HG03060 (cell line): ENCODE measurements around the gene SLFN14.
"Not testable (repeated sequence)": the region's sequence is repeated elsewhere in the genome, so short reads cannot be mapped to it uniquely, and the experiment has no call there.

Experiments
- ATAC-seq: cut with Tn5 transposase; IDR thresholded peaks from one replicate; pipeline ENCODE4 v1.9.1; 2021; ENCODE audit warnings: low read depth, moderate number of reproducible peaks; ENCODE audit not compliant: unreplicated experiment

Gene SLFN14

DNA sequence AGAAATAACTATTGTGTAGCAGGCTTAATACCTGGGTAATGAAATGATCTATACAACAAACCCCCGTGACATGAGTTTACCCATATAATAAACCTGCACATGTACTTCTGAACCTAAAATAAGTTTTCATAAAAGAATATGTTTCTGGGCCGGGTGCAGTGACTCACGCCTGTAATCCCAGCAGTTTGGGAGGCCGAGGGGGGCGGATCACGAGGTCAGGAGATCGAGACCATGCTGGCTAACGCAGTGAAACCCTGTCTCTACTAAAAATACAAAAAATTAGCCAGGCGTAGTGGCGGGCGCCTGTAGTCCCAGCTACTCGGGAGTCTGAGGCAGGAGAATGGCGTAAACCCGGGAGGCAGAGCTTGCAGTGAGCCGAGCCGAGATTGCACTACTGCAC, 2.6 kb upstream of the SLFN14 start:
- ATAC-seq = not testable (repeated sequence)

DNA sequence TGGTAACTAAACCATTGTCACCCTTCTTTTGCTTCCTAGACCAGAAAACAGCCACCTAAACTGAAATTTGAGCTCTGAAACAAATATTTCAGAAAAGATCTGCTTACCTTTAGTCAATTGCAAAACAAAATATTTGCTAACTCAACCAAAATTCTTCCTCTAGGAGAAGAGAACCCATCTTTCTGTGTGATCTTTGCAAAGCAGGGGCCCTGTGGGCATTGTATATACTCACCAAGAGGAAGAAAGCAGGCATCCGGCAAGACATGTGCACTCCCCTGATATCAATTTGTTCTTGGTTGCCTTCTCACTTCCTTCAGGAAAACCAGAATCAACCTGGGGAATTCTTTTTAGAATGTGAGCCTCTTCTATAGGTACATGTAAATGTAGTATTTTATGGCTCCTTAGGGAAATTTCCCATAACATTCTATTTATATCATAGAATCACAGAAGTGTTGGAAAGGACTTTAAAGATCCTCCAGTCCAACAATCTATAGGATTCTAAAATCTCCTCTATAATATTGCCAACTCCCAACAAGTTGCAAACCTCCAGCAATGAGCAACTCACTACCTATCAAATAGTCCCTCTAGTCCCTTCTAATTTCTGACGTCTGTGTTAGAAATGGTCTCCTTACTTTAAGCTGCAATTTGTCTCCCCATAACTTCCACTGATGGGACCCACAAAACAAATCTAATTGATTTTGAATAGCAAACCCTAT, 966 bp downstream of the SLFN14 start:
- ATAC-seq = no peak

DNA sequence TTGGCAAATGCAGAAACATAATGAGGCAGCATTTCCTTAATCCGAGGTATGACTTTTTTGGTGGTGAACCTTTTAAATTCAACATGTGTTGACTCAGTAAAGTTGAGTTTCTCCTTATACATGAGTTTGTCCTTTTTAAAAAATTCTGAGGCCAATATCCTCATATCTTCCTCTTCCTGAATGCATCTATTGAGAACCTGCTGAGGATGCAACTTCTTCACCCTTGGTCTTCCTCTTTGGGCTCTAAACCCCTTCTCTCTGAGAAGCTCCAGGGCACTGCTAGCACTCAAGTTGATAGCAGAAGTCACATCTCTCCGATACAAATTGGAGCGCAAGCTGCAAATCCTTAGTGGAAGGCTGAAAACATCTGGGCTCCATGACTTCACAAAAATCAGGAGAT, 3.3 kb downstream of the SLFN14 start:
- no peak for ATAC-seq

- ATAC-seq = no peak
Observed at GRCh38 chr17:35555691-35556090, 4.9 kb downstream of the SLFN14 start.

- no peak for ATAC-seq
Observed at GRCh38 chr17:35554668-35555067, 6.0 kb downstream of the SLFN14 start.

DNA sequence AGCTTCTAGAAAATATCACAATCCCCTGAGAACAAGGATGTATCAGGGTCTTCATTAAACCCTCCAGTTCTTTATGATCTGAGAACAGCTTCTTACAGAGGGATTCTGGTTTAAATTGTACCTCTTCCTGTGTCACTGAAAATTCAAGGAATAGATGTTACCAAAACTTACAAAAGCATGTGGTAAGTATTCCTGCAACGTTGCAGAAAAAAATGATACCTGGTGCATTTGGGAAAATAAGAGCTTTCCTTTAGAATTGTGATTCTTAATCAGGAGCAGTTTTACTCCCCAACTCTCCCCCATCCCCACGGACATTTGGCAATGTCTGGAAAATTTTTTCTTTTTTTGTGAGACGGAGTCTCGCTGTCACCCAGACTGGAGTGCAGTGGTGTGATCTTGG, 7.3 kb downstream of the SLFN14 start:
- ATAC-seq = no peak

- no peak for ATAC-seq
Observed at GRCh38 chr17:35548978-35549377, 11.6 kb downstream of the SLFN14 start.

DNA sequence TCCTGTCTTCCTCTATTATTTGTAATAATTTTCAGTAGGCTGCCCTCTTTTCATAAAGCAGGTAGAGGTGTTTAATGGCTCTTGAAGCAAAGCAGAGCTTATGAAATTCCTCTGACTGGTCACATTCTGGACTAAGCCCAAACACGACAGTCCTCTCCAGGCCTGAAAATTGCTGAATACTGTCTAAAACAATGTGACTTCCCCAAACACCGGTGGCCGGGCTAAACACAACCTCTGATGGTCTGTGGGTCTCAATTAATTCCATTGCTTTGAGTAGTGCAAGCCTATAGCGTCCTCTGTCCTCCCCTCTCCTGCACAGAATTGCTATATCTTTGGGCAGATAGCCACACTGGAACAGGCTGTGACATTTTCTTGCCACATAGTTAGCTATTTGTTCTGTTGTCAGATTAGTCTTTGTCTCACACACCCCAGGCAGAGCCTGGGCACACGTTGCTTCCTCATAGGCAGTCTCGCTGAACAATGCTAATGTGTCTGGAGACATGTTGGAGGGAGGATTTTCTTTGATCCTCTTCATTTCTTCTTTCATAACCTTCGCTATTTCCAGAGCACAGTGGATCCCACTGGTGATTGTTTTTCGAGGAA, 12.3 kb downstream of the SLFN14 start:
- no peak for ATAC-seq

DNA sequence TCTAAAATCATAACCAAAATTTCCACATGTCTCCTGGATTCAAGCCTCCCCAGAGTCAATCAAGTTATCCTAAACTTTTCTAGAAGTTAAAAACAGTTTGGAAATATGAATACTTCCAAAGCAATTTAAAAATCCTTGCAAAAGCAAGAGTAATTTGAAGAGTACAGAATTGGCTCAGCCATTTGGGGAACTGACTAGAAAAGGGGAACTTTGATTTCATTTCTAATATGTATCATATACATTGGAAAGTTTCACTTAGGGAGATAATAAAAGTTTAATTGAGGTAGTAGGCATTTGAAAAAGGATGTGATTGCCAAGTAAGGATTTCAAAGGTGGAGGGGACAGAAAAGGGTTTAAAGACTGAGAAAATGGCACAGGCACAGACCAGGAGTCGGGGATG, 14.1 kb downstream of the SLFN14 start:
- no peak for ATAC-seq

- no peak for ATAC-seq
Observed at GRCh38 chr17:35545150-35545549, 15.5 kb downstream of the SLFN14 start.

DNA sequence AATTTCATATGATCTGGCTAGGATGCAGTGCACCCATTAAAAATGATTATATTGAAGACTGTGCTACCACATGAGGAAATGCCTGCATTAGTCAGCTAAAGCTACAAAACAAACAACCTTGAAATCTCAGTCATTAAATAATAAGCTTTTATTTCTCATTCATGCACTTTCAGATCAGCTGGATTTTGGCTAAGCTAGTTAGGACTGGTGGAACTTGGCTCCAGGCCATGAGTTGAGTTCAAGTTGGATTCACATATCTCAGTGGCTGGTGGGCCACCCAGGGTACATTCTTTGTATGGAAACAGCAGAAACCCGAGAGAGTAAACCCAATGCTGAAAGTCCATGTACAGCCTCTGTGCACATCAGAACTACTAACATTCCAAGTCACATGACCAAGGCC, 16.8 kb downstream of the SLFN14 start:
- ATAC-seq = no peak

- no peak for ATAC-seq
Observed at GRCh38 chr17:35542990-35543389, 17.6 kb downstream of the SLFN14 start.

GRCh38 chr17:35541434-35541833, 19.2 kb downstream of the SLFN14 start:
- no peak for ATAC-seq

DNA sequence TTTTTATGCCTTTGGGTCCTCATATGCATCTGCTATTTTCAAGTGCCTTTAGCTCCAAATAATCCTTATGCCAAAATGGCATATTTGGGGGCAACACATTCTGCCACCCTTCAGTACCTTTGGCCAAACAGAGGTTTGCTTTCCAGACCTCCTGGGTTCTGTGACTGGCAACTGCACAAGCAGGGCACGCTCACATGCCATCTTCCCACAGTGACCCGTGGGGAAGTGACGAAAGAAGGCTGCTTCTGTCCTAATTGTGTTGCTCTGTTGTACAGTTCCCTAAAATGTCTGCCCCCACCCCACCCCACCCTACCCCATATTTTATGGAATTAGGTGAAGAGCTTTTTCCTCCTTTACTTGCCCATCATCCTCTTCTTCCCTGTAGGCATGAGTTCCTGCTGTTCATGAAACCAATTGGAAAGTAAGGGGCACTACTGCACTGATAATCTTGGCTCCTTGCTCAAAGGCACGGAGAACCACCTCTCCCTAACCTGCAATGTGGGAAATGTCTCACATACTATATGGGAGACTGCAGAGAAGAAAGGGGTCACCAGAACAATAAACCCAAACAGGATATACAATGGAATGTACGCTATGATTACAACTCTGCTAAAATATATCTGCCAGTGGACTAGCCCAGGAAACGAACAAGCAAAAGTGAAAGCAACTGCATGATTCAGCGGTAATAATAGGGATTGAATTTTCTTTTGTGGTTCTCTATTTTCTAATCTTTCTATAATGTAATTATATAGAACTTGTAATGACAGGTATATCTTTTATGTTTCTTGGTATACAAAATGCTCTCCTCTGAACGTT, 19.8 kb downstream of the SLFN14 start:
- ATAC-seq = no peak

DNA sequence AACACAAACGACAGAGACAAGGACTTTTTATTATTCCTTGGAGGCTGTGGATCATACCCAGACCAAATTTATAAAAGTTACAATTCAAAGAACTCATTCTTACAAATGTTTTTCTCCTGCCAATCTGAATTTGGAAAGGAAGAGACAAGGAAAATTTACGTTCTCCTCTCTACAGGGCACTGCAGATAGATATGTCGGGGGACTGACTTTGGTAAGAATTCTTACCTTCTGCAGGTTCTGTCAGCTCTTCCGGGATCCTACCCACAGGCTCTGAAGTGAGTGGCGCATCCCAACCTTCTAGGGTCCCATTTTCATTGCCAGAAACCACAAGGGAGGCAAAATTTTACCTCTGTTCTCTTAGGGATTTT, 21.0 kb downstream of the SLFN14 start:
- ATAC-seq = no peak

DNA sequence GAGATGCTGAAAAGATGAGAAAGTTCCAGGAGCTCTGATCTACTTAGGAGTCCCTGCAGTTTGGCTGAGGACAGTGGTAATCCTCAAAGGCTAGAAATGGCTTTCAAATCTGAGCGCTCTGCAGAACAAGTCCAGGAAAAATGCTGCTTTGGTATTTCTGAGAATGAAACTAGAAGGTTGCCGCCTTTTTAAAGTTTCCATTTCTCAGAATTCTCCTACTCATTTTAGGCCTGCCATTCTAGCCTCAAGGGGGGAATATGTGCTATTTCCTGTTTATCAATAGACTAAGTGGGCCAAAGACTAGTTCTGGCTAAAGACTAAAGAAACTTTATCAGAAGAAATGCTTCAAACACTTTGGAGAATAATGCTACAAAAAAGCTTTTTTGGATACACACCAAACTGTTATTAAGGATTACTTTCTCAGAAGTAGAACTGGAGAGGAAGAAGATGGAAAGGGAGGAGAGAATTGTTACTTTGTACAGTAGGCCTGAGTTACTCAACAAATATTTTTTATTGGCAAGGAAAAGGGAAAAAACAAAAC, 22.9 kb downstream of the SLFN14 start, which contains the start of gene SLFN12L:
TSS of gene SLFN12L (minus strand) at position 78 of the 541 bp plus-strand sequence. CDS start 15,314 bp downstream, outside the sequence.
- no peak for ATAC-seq

- ATAC-seq = no peak
Observed at GRCh38 chr17:35536664-35537171, 23.9 kb downstream of the SLFN14 start.

DNA sequence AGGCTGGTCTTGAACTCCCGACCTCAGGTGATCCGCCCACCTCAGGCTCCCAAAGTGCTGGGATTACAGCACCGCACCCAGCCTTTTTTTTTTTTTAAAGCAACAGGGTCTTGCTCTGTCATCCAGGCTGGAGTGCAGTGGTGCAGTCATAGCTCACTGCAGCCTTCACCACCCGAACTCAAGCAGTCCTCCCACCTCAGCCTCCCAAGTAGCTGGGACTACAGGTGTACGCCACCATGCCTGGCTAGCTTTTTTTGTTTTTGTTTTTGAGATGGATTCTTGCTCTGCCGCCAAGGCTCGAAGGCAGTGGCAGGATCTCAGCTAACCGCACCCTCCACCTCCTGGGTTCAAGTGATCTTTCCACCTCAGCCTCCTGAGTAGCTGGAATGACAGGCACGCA, 25.2 kb downstream of the SLFN14 start:
- not testable (repeated sequence) for ATAC-seq

- no peak for ATAC-seq
Observed at GRCh38 chr17:35534576-35535093, 26.0 kb downstream of the SLFN14 start.

GRCh38 chr17:35531160-35531559, 29.5 kb downstream of the SLFN14 start:
- ATAC-seq = no peak

DNA sequence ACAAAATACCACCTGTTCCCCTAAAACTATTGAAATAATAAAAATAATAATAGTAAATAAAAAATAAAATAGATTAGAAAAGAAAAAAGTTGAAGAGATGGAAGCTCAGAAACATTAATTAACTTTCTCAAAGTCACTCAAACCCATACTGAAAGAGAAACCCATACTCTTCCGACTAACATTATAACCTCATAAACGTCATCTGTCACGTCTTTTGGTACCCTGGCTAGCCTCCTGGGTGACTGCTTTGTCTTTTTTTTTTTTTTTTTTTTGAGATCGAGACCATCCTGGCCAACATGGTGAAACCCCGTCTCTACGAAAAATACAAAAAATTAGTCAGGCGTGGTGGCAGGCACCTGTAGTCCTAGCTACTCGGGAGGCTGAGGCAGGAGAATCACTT, 30.8 kb downstream of the SLFN14 start:
- no peak for ATAC-seq
